Osteoblast (primary cell): ENCODE data around the gene NDRG3. TPM values are rescaled to one million over a fixed set of nuclear protein-coding genes. Genes with fewer than 3 reads are reported as not detected.
"Not testable (repeated sequence)": the region's sequence is repeated elsewhere in the genome, so short reads cannot be mapped to it uniquely, and the experiment has no call there.

Experiments
- DNase-seq: peaks from one replicate; pipeline ENCODE4 v3.0.0; 2011; ENCODE audit warnings: low spot score, mixed read lengths; ENCODE audit not compliant: insufficient read length; ENCODE audit errors: missing footprints
- H2AFZ ChIP-seq: 2 replicates; pipeline ENCODE4 v1.6.0; 2011; ENCODE audit warnings: mild to moderate bottlenecking, low read length
- H3K27ac ChIP-seq: 2 replicates; pipeline ENCODE4 v1.5.1; 2011; ENCODE audit warnings: mild to moderate bottlenecking, low read depth, low read length, moderate library complexity
- H3K27me3 ChIP-seq: 2 replicates; pipeline ENCODE4 v1.6.0; 2012; ENCODE audit warnings: mild to moderate bottlenecking, control low read depth, inconsistent platforms, low read length, moderate library complexity; ENCODE audit not compliant: insufficient read depth
- H3K36me3 ChIP-seq: 2 replicates; pipeline ENCODE4 v1.5.1; 2011; ENCODE audit warnings: mild to moderate bottlenecking, low read length, control low read depth, moderate library complexity; ENCODE audit not compliant: insufficient read depth
- H3K4me1 ChIP-seq: 2 replicates; pipeline ENCODE4 v1.5.1; 2011; ENCODE audit warnings: mild to moderate bottlenecking, low read length, control low read depth, moderate library complexity; ENCODE audit not compliant: insufficient read depth
- H3K4me2 ChIP-seq: 2 replicates; pipeline ENCODE4 v1.6.0; 2011; ENCODE audit warnings: mild to moderate bottlenecking, low read length; ENCODE audit not compliant: insufficient read depth
- H3K4me3 ChIP-seq: fragments of 200-600 bp; sonication (generic); 3 replicates; pipeline ENCODE4 v1.5.1; 2012; ENCODE audit warnings: mild to moderate bottlenecking, low read length, inconsistent platforms; ENCODE audit not compliant: insufficient read depth
- H3K79me2 ChIP-seq: 2 replicates; pipeline ENCODE4 v1.6.0; 2012; ENCODE audit warnings: mild to moderate bottlenecking, low read length, control low read depth, inconsistent platforms; ENCODE audit not compliant: insufficient read depth
- H3K9me3 ChIP-seq: 2 replicates; pipeline ENCODE4 v1.5.1; 2011; ENCODE audit warnings: low read depth, low read length, control low read depth
- H4K20me1 ChIP-seq: 2 replicates; pipeline ENCODE4 v1.6.0; 2012; ENCODE audit warnings: mild to moderate bottlenecking, low read length, control low read depth; ENCODE audit not compliant: insufficient read depth
- total RNA-seq: library from RNA; depleted of rRNA; stranded (reverse); fragments of >200 nt; gene quantifications from 2 replicates; pipeline ENCODE4 v1.2.3, GENCODE V29; 2012
- TF ChIP-seq, protein P1 (sequence below): IDR thresholded peaks from 2 replicates; pipeline ENCODE4 v1.5.1; 2011; ENCODE audit warnings: mild to moderate bottlenecking, low read depth, low read length, moderate library complexity; ENCODE audit errors: extremely low read depth

Gene NDRG3
- total RNA-seq, 1 donor: 26.4 TPM

- H3K4me1 ChIP-seq: no peaks in the 10 kb centered on the region
- TF ChIP-seq, protein P1, sequence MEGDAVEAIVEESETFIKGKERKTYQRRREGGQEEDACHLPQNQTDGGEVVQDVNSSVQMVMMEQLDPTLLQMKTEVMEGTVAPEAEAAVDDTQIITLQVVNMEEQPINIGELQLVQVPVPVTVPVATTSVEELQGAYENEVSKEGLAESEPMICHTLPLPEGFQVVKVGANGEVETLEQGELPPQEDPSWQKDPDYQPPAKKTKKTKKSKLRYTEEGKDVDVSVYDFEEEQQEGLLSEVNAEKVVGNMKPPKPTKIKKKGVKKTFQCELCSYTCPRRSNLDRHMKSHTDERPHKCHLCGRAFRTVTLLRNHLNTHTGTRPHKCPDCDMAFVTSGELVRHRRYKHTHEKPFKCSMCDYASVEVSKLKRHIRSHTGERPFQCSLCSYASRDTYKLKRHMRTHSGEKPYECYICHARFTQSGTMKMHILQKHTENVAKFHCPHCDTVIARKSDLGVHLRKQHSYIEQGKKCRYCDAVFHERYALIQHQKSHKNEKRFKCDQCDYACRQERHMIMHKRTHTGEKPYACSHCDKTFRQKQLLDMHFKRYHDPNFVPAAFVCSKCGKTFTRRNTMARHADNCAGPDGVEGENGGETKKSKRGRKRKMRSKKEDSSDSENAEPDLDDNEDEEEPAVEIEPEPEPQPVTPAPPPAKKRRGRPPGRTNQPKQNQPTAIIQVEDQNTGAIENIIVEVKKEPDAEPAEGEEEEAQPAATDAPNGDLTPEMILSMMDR: no peak
- H4K20me1 ChIP-seq: no peaks in the 10 kb centered on the region
- H3K4me2 ChIP-seq: no peak overlapping the region
- no peak overlapping the region for H3K4me3 ChIP-seq
- no peaks in the 10 kb centered on the region for H3K79me2 ChIP-seq
- H3K27ac ChIP-seq: no peak overlapping the region
- H3K36me3 ChIP-seq: peaks cover 6% of the 10 kb centered on the region
- H3K27me3 ChIP-seq: no peaks in the 10 kb centered on the region
- H2AFZ ChIP-seq: no peak overlapping the region
- DNase-seq: no peak
- H3K9me3 ChIP-seq: no peaks in the 10 kb centered on the region
Observed at GRCh38 chr20:36709126-36709525, 36.8 kb downstream of the NDRG3 start.

GRCh38 chr20:36703530-36703929, 42.4 kb downstream of the NDRG3 start:
- TF ChIP-seq, protein P1: no peak
- no peak overlapping the region for H3K4me2 ChIP-seq
- no peaks in the 10 kb centered on the region for H3K27me3 ChIP-seq
- no peak overlapping the region for H3K27ac ChIP-seq
- no peaks in the 10 kb centered on the region for H3K79me2 ChIP-seq
- peaks cover 6% of the 10 kb centered on the region for H3K36me3 ChIP-seq
- H3K4me3 ChIP-seq: no peak overlapping the region
- H4K20me1 ChIP-seq: no peaks in the 10 kb centered on the region
- H2AFZ ChIP-seq: no peak overlapping the region
- no peaks in the 10 kb centered on the region for H3K4me1 ChIP-seq
- no peak for DNase-seq
- H3K9me3 ChIP-seq: no peaks in the 10 kb centered on the region

GRCh38 chr20:36700438-36700837, 45.5 kb downstream of the NDRG3 start:
- no peak overlapping the region for H3K4me3 ChIP-seq
- H3K27ac ChIP-seq: no peak overlapping the region
- TF ChIP-seq, protein P1: no peak

DNA sequence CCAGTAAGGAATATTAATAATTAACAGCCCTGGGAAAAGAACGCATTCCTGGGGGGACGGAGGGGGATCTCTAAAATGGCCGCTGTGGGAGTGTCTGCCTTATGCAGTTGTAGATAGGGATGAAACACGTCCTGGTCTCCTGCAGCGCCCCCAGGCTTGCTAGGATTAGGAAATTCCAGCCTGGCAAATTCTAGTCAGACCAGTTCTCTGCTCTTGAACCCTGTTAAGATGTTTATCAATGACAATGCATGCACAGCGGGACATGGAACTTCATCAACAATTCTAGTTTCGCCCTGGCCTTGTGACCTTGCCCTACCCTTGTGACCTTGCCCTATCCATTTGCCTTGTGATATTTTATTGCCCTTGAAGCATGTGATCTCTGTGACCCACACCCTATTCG, 50.4 kb downstream of the NDRG3 start:
- not testable (repeated sequence) for H3K4me2 ChIP-seq, DNase-seq, H3K27ac ChIP-seq, H3K4me3 ChIP-seq, H3K27me3 ChIP-seq, H3K4me1 ChIP-seq, H3K9me3 ChIP-seq, H2AFZ ChIP-seq, H4K20me1 ChIP-seq, H3K36me3 ChIP-seq, H3K79me2 ChIP-seq

More at GRCh38 chr20:36700438-36700837, 45.5 kb downstream of the NDRG3 start:
- H3K27me3 ChIP-seq: no peaks in the 10 kb centered on the region
- H3K4me2 ChIP-seq: no peak overlapping the region
- no peaks in the 10 kb centered on the region for H3K79me2 ChIP-seq
- no peaks in the 10 kb centered on the region for H4K20me1 ChIP-seq
- no peaks in the 10 kb centered on the region for H3K9me3 ChIP-seq
- no peaks in the 10 kb centered on the region for H3K4me1 ChIP-seq
- DNase-seq: no peak
- no peaks in the 10 kb centered on the region for H3K36me3 ChIP-seq
- H2AFZ ChIP-seq: no peak overlapping the region

- H3K4me3 ChIP-seq: no peak overlapping the region
- H3K36me3 ChIP-seq: peaks cover 7% of the 10 kb centered on the region
- no peaks in the 10 kb centered on the region for H3K27me3 ChIP-seq
- H3K79me2 ChIP-seq: no peaks in the 10 kb centered on the region
- no peaks in the 10 kb centered on the region for H3K9me3 ChIP-seq
- DNase-seq: no peak
- H4K20me1 ChIP-seq: no peaks in the 10 kb centered on the region
- TF ChIP-seq, protein P1: no peak
- H3K4me2 ChIP-seq: no peak overlapping the region
- no peaks in the 10 kb centered on the region for H3K4me1 ChIP-seq
- H2AFZ ChIP-seq: no peak overlapping the region
- no peak overlapping the region for H3K27ac ChIP-seq
Observed at GRCh38 chr20:36688630-36689029, 57.3 kb downstream of the NDRG3 start.
